Dedifferentiated amniotic fluid mesenchymal stem cell (primary cell): Measurements from ENCODE around the gene COL23A1.

ENCODE experiments used
- DNase-seq: peaks from one replicate; pipeline ENCODE4 v3.0.0-alpha.2; 2016; ENCODE audit errors: extremely low spot score

The COL23A1 gene

GRCh38 chr5:178191661-178192060 lies 398.5 kb downstream of the COL23A1 start:
- no peak for DNase-seq

- no peak for DNase-seq
Measured at GRCh38 chr5:178189433-178189832, 400.8 kb downstream of the COL23A1 start.
